HL-60/S4 treated with retinoic acid at 250 ng/mL for 4 days and 3 days (cell line): ENCODE results near the gene MCF2.
"Not testable (repeated sequence)": the region's sequence is repeated elsewhere in the genome, so short reads cannot be mapped to it uniquely, and the experiment has no call there.

Experiments
- in situ Hi-C: fragments of 300-500 bp; cut with MboI; formaldehyde crosslinking; loops from 2 replicates; pipeline ENCODE4 v1.7.0; 2022; ENCODE audit warnings: low sequenced_read_pairs

Gene MCF2

GRCh38 chrX:139708067-139708466 is at the start of gene MCF2:
Gene MCF2, minus strand, starts transcription at chrX:139708167. Its CDS starts 56,423 bp downstream, at chrX:139651744.
- in situ Hi-C loops: no loop called here

- in situ Hi-C loops: no loop called here
These were observed 43.1 kb upstream of the MCF2 start for GRCh38 chrX:139751053-139751452.

GRCh38 chrX:139750390-139750789 is 42.4 kb upstream of the MCF2 start:
- in situ Hi-C loops: no loop called here

- in situ Hi-C loops: no loop called here
These were observed 31.2 kb upstream of the MCF2 start for GRCh38 chrX:139739138-139739537.

- in situ Hi-C loops: no loop called here
These were observed 30.6 kb upstream of the MCF2 start for GRCh38 chrX:139738581-139738980.

- in situ Hi-C loops: no loop called here
These were observed 28.2 kb upstream of the MCF2 start for GRCh38 chrX:139736151-139736550.

- in situ Hi-C loops: no loop called here
These were observed 27.0 kb upstream of the MCF2 start for GRCh38 chrX:139734996-139735395.

- in situ Hi-C loops: no loop called here
These were observed 17.8 kb upstream of the MCF2 start for GRCh38 chrX:139725720-139726119.

GRCh38 chrX:139724626-139725025 is 16.7 kb upstream of the MCF2 start:
- in situ Hi-C loops: no loop called here

- in situ Hi-C loops: no loop called here
These were observed 13.0 kb upstream of the MCF2 start for GRCh38 chrX:139720979-139721378.

GRCh38 chrX:139720136-139720535 is 12.2 kb upstream of the MCF2 start:
- in situ Hi-C loops: no loop called here

GRCh38 chrX:139702658-139703057 is 5.3 kb downstream of the MCF2 start:
- in situ Hi-C loops: no loop called here

- in situ Hi-C loops: no loop called here
These were observed 15.1 kb downstream of the MCF2 start for GRCh38 chrX:139692908-139693307.

GRCh38 chrX:139692506-139692849 is 15.5 kb downstream of the MCF2 start:
- in situ Hi-C loops: no loop called here

- in situ Hi-C loops: no loop called here
These were observed 16.0 kb downstream of the MCF2 start for GRCh38 chrX:139691843-139692505.

GRCh38 chrX:139691493-139691842 is 16.5 kb downstream of the MCF2 start:
- in situ Hi-C loops: no loop called here

- in situ Hi-C loops: not testable (repeated sequence)
These were observed 22.8 kb downstream of the MCF2 start for GRCh38 chrX:139685175-139685574.

GRCh38 chrX:139680356-139680755 is 27.6 kb downstream of the MCF2 start:
- in situ Hi-C loops: no loop called here

GRCh38 chrX:139647597-139647996 is 60.4 kb downstream of the MCF2 start:
- in situ Hi-C loops: no loop called here

- in situ Hi-C loops: no loop called here
These were observed 65.6 kb downstream of the MCF2 start for GRCh38 chrX:139642241-139642927.

GRCh38 chrX:139640259-139640658 is 67.7 kb downstream of the MCF2 start:
- in situ Hi-C loops: no loop called here

- in situ Hi-C loops: no loop called here
These were observed 68.7 kb downstream of the MCF2 start for GRCh38 chrX:139639253-139639652.

GRCh38 chrX:139600105-139600504 is 107.9 kb downstream of the MCF2 start:
- in situ Hi-C loops: no loop called here
